Ramos (cell line): ENCODE data around the gene DDX59.

Experiments
- in situ Hi-C: fragments of 300-500 bp; cut with MboI; formaldehyde crosslinking; loops from one replicate; pipeline ENCODE4 v1.14.3; 2022; ENCODE audit warnings: low sequenced_read_pairs; ENCODE audit not compliant: unreplicated experiment

The DDX59 gene

DNA sequence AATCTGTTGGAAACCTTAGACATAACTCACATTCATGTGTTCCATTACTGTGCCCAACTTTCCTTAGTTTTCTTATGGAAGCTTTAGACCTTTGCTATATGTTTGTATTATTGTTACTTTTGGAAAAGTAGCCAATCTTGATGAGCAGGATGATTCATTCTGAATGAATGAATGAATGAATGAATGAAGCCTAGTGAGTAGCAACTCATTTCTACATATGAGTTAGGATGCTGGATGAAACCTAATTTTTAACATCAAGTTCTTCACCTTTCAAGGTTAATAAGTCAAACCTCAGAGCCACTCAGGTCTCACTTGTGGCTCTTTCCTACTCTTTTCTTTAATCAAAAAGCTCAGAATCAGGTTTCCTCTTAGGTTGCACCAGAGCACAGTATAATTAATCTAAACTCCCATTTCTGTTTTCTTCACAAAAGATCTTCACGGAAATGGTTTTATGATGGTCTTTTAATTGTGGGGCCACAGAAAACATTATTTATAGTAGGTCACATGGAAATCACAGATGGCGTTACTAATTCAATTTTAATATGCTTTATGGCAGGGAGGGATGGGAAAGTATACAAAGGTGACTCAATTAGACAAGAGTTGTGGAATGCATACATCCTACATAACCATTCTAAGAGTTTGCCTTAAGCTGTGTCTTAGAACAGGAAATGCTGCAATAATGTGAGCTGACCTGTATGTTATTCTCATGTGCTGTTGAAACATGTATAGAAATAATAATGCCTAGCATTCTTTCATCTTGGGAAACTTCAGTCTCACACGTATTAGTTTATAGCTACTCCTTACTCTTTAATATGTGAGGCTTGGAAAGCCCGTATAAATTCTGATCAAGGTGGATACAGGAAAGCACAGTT lies 4.5 kb upstream of the DDX59 start:
- in situ Hi-C loops = no loop called here

DNA sequence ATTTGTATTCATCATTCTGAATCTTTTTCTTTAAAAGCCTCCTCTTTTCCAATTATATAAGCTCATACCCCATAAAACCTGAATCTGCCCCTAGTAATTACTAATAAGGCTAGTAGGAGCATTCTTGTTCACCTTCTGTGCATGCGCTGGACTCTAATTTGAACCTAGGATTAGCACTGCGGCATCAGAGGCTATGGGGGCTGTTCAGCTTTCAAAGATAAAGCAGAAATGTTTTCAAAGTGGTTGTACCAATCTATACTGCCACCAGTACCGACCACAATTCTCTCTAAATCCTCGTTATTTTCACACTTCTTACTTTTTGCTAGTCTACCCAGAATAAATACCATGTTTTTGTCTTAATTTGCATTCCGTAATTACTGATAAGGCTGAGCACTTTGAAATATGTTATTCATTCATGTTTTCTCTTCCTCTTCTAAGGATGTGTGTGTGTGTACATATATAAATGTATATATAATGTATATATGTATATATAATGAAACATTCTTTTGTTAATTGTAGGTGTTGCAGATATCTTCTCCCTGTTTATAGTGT lies 1.6 kb upstream of the DDX59 start:
- in situ Hi-C loops = no loop called here

DNA sequence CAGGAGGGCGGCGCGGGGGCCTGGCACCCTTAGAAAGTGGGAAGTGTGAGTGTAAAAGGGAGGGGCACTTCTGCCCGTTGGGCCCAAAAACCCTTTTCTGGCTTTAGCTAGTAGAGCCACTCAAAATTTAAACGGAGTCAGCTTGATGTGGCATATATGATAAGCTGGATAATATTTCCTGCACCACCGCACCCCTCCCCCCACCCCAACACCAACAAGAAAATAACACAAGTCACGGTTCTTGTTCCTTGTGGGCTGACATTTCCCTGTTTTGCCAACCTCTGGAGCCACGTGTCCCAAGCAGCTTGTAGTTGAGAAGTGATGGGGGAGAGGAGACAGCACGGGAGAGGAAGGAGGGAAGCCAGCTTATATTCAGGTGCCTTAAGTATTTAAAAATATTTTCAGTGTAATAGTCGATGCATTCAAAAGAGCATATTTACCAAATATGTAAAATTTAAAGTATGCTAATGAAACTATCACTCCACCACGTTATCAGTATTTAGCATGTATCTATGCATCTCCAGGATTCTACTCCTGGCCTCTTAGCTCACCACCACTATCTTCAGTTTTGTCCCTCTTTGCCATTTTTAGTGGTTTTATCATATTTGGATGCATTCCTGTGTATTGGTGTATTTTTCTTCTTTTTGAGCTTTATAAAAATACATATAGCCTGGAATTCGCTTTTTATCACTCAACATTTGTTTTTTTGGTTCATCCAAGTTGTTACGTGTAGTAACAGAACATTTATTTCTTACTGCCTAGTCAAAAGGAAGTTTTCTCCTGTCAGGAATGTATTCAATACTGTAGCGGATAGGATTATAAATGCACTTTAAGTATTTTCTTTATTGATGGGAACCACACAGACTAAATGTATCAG lies 773 bp upstream of the DDX59 start:
- in situ Hi-C loops = no loop called here

DNA sequence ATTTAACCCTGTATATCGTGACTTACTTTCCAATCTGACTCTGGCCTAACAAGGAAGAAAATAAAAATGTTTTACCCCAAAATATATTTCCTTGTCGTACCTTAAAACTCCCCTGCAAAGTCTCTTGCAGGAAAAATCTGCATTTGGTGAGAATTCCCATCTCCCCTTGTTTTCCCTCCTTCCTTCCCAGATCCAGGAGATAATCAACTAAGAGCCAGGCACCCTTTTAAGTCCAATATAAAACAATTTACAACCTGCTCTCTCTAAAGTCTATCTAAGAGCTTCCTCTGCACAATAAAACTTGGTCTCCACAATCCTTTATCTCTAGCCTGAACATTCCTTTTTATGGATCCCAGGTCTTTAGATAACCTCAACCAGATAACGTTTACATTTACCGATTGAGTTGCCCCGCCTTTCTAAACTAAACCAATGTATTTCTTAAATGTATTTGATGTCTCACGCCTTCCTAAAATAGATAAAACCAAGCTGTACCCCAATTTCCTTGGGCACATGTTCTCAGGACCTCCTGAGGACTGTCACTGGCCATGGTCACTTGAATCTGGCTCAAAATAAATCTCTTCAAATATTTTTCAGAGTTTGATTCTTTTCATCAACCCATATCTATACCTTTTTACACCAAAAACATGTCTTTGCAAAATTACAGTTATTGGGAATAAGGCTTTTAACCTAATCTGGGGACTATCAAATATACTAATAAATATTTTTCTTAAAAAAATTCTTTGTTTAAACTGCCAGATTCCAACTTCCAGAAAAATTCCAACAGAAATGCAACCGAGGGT lies 993 bp downstream of the DDX59 start:
- in situ Hi-C loops = no loop called here

DNA sequence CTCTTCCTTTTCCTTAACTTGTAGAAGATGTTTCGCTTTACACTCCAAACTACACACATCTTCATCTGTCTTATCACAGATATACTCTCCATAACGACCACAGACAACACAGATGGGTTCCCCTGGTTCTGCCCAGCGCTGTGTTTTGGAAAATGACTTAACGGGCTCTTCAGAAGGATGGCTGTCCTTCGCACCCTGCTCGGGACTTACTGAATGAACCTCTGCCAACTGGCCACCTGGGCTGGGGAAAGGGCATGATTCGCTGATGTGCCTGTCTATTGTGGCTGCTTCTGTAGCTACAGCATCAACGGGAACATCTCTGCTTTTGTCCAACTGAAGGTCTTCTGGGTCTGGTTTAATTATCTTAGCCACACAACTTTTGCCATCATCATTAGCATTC lies 3.4 kb downstream of the DDX59 start:
- in situ Hi-C loops = no loop called here

DNA sequence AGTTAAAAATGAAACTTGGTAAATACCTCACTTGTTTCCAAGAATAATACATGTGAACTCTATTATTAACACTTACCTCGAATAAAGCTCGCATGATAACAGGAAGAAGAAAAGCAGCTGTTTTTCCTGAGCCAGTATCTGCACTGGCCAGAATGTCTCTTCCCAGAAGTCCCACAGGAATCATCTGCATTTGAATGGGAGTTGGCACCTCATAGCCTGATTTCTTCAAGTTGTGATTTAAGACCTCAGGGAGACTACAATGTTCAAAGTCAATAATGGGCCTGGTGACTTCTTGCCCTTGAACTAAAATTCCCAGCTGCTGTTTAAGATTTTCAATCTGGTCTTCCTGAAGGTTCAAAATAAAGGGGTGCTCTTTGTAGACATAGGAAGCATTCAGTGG lies 3.8 kb downstream of the DDX59 start:
- in situ Hi-C loops = no loop called here

DNA sequence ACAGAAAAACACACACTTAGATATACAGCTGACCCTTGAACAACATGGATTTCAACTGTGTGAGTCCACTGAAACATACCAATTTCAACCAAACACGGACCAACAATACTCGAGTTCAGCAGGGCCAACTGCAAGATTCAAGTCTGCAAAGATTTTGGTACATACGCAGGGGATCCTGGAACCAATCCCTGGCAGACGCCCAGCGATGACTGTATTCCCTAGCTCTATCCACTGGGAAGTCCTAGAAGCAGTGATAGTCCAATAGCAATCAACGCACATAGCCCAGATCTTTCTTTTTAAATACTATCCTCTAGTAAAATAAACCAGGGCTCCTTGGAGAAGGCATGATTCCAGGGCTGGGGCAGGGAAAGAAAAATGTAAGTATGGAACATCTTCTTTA lies 9.0 kb downstream of the DDX59 start:
- in situ Hi-C loops = no loop called here

GRCh38 chr1:200659269-200659668 lies 10.4 kb downstream of the DDX59 start:
- in situ Hi-C loops = no loop called here

DNA sequence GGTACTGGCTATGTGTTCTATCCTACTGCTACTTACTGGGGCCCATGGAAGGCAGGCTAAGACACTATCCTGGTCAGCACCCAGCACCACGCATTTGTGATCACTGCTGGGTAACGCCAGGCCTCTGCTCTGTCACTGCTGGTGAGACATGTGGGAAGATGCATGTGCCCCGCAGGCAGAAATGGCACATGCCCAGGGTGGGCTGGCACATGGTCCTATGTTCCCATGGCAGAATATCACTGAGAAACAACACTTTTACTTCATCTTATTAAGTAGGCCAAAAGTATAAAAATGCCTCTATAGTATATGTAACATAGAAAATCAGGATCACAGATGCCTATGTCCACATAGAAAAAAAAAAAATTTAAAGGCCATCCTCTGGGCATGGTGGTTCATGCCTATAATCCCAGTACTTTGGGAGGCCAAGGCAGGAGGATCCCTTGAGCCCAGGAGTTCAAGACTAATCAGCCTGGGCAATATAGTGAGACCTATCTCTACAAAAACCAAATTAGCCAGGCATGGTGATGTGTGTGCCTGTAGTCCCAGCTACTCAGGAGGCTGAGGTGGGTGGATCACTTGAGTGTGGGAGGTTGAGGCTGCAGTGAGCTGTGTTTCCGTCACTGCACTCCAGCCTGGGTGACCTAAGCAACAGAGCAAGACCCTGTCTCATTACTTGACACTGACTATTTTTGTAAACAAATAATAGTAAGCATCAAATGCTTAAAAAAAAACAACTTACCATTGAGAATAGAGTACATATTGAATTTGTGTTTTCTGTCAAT lies 11.5 kb downstream of the DDX59 start:
- in situ Hi-C loops = no loop called here

DNA sequence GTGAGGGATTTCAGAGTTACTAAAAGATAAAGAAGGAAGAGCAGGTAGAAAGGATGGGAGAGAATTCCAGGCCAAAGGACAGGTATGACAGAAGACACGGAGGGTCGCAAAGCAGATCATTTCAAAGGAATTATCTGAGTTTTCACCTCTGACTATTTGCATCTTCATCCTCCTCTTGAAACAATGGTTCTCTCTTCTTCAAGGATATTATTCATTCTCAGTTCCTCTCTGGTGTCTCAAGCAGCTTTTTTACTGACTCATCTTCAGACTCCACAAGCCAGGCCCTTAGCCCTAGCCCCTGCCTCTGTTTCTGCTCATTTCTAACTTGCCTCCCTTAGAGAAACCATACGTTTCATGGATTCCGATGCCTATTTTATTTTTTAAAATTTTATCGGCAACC lies 15.0 kb downstream of the DDX59 start:
- in situ Hi-C loops = no loop called here

DNA sequence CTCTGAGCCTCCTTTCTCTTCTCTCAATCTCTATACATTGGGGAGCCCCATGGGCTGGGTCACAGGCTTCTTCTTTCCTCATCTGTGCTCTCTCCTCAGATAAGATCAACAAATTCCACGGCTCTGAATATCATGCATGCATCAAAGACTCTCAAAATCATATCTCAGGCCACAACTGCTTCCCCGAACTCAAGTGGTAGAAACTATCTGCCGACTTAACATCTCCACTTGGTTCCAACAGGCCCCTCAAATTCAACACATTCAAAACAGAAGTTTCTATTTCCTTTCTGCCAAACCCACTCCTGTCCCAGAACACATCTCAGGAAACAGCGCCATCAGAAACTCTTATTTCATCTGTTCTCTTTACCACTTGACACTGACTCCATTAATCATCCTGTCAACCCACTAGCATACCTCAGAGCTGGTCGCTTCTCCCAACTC lies 16.7 kb downstream of the DDX59 start:
- in situ Hi-C loops = no loop called here

- in situ Hi-C loops = no loop called here
These were observed 17.3 kb downstream of the DDX59 start for GRCh38 chr1:200652378-200652777.

DNA sequence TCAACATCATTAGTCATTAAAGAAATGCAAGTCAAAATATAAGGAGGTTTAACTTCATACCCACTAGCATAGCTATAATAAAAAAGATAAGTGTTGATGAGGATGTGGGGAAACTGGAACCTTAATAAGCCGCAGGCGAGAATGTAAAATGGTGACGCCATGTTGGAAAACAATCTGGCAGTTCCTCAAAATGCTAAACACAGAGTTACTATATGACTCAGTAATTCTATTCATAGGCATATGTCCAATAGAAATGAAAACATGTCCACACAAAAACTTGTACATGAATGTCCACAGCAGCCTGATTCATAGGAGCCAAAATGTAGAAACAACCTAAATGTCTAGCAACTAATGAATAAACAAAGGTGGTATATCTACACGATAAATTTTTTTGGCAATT lies 23.2 kb downstream of the DDX59 start:
- in situ Hi-C loops = no loop called here

DNA sequence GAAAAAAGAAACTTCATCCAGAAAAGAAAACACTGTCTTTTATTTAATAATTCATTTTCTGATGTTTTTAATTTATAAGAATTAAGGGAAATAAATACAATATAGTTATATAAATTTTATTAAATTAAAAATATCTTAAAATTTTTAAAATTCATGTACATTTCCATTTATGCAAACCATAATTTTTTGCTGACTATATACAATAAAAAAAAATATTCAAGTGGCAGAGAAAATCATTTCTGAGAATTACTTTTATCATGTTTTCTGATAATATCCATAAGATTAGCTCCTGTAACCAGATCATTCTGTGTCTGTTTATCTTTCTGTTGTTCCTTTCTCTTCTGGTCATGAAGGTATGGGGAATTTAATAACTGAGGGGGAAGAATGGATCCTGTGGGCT lies 25.7 kb downstream of the DDX59 start:
- in situ Hi-C loops = no loop called here

GRCh38 chr1:200642481-200642880 lies 27.2 kb downstream of the DDX59 start:
- in situ Hi-C loops = no loop called here

- in situ Hi-C loops = no loop called here
These were observed 28.7 kb downstream of the DDX59 start for GRCh38 chr1:200640963-200641401.

GRCh38 chr1:200640373-200640962 lies 29.2 kb downstream of the DDX59 start:
- in situ Hi-C loops = no loop called here

- in situ Hi-C loops = loop anchor here (10.0 kb wide), 1 partner anchor 167 kb away; no protein-coding TSS in a partner anchor
These were observed 31.6 kb downstream of the DDX59 start for GRCh38 chr1:200638073-200638472.

GRCh38 chr1:200636681-200637080 lies 33.0 kb downstream of the DDX59 start:
- in situ Hi-C loops = loop anchor here (10.0 kb wide), 1 partner anchor 168 kb away; no protein-coding TSS in a partner anchor
